Measurements from ENCODE around the gene DUSP15. TPM values are rescaled to one million over a fixed set of nuclear protein-coding genes. Genes with fewer than 3 reads are reported as not detected.
"Not testable (repeated sequence)": the region's sequence is repeated elsewhere in the genome, so short reads cannot be mapped to it uniquely, and the experiment has no call there.

DUSP15 gene
- 8.4 to 10.4 TPM (median 8.5 TPM) in 3 replicates for total RNA-seq

- Mint-ChIP-seq H3K9me3 (no peaks in the 10 kb centered on the region), H3K36me3 (no peaks in the 10 kb centered on the region), H3K4me1 (peaks cover 12% of the 10 kb centered on the region), H3K27me3 (ENCODE audit: low read depth) (peaks cover 62% of the 10 kb centered on the region), H3K4me3 (peak within 1 kb of the TSS; percentile 91), H3K27ac (peak within 1 kb of the TSS; percentile 81)
- no peak for TF ChIP-seq CTCF (IDR thresholded peaks at IDR 0.05; ENCODE audit: unreplicated experiment)
- DNase-seq (ENCODE audit: low spot score in 2 of 2, unreplicated experiment in 2 of 2): peak in 1 of 2 experiments; percentile 62
Measured at GRCh38 chr20:31869942-31870725, at the start of gene DUSP15, which contains the start of gene TTLL9. Gene DUSP15 (minus strand): TSS chr20:31870527. CDS start chr20:31870337, 190 bp downstream. Gene TTLL9 (plus strand): TSS chr20:31870634. CDS start chr20:31871127, 493 bp downstream.

GRCh38 chr20:31919410-31920155 is 49.3 kb upstream of the DUSP15 start:
- H3K4me3 Mint-ChIP-seq: no peak overlapping the region
- H3K36me3 Mint-ChIP-seq: no peaks in the 10 kb centered on the region
- TF ChIP-seq CTCF (IDR thresholded peaks at IDR 0.05; ENCODE audit: unreplicated experiment): no peak
- no peaks in the 10 kb centered on the region for H3K9me3 Mint-ChIP-seq
- H3K27me3 Mint-ChIP-seq (ENCODE audit: low read depth): peaks cover 9% of the 10 kb centered on the region
- DNase-seq (ENCODE audit: low spot score in 2 of 2, unreplicated experiment in 2 of 2): no peak
- H3K27ac Mint-ChIP-seq: no peak overlapping the region
- H3K4me1 Mint-ChIP-seq: peaks cover 49% of the 10 kb centered on the region

GRCh38 chr20:31918466-31919105 is 48.3 kb upstream of the DUSP15 start:
- peak overlapping the region; percentile 24 for H3K4me3 Mint-ChIP-seq
- no peaks in the 10 kb centered on the region for H3K36me3 Mint-ChIP-seq
- no peaks in the 10 kb centered on the region for H3K9me3 Mint-ChIP-seq
- no peak for DNase-seq (ENCODE audit: low spot score in 2 of 2, unreplicated experiment in 2 of 2)
- peak overlapping the region; percentile 54 for H3K27ac Mint-ChIP-seq
- H3K4me1 Mint-ChIP-seq: peaks cover 52% of the 10 kb centered on the region
- no peak for TF ChIP-seq CTCF (IDR thresholded peaks at IDR 0.05; ENCODE audit: unreplicated experiment)
- H3K27me3 Mint-ChIP-seq (ENCODE audit: low read depth): peaks cover 3% of the 10 kb centered on the region

- H3K27ac Mint-ChIP-seq: peak overlapping the region; percentile 54
- H3K36me3 Mint-ChIP-seq: not testable (repeated sequence)
Measured at GRCh38 chr20:31917962-31918412, 47.7 kb upstream of the DUSP15 start.

GRCh38 chr20:31916708-31917107 is 46.4 kb upstream of the DUSP15 start:
- no peaks in the 10 kb centered on the region for H3K27me3 Mint-ChIP-seq (ENCODE audit: low read depth)
- H3K9me3 Mint-ChIP-seq: no peaks in the 10 kb centered on the region
- H3K36me3 Mint-ChIP-seq: no peaks in the 10 kb centered on the region
- H3K27ac Mint-ChIP-seq: no peak overlapping the region
- peaks cover 54% of the 10 kb centered on the region for H3K4me1 Mint-ChIP-seq
- no peak for DNase-seq (ENCODE audit: low spot score in 2 of 2, unreplicated experiment in 2 of 2)
- H3K4me3 Mint-ChIP-seq: no peak overlapping the region
- no peak for TF ChIP-seq CTCF (IDR thresholded peaks at IDR 0.05; ENCODE audit: unreplicated experiment)

More at GRCh38 chr20:31917962-31918412, 47.7 kb upstream of the DUSP15 start:
- not testable (repeated sequence) for H3K27me3 Mint-ChIP-seq (ENCODE audit: low read depth); H3K9me3 Mint-ChIP-seq
- peak overlapping the region; percentile 24 for H3K4me3 Mint-ChIP-seq
- peak in 1 of 2 experiments; percentile 72 for DNase-seq (ENCODE audit: low spot score in 2 of 2, unreplicated experiment in 2 of 2)
- H3K4me1 Mint-ChIP-seq: peaks cover 54% of the 10 kb centered on the region

Data from mesothelial cell of epicardium (in vitro differentiated cells).